Breast epithelium (tissue), 3 donors: ENCODE data around the gene CEACAM3.
A peak's percentile ranks its signal among the peaks of the same experiment; 100 is the strongest.

Experiments used
- CTCF ChIP-seq, 3 donors: fragments of 450-650 bp; IDR thresholded peaks; one replicate each; pipeline ENCODE4 v1.5.1; 2016 to 2017; ENCODE audit warnings: antibody characterized with exemption in 3 of 3, mild to moderate bottlenecking in 3 of 3, moderate library complexity in 3 of 3
- POLR2A ChIP-seq: fragments of 450-650 bp; IDR thresholded peaks from one replicate; pipeline ENCODE4 v1.6.1; 2016; ENCODE audit warnings: antibody characterized with exemption, mild to moderate bottlenecking, moderate library complexity

DNA sequence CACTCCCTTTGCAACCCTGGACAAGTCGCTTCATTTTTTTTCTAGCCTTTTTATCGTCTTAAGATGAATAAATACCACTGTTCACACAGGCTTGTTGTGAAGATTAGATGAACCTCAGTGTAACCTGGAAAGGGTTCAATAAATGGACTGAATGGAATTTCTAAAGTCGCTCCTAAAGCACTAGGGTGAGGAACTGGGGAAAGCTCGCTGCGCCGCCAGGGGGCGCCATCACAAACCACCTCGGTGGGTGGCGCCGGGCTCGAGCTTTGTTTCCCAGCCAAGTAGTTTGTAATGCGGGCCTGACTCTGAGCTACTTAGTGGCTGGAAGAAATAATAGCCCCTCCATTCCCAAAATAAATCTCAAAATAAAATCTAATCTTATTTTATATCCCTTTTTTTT is 43.2 kb upstream of the CEACAM3 start:
- TF ChIP-seq CTCF (IDR thresholded peaks at IDR 0.05) (peak; percentile 19 to 62 (median 39)), POLR2A (no peak)
